H1 (cell line): Measurements from ENCODE around the gene ANKEF1. TPM values are rescaled to one million over a fixed set of nuclear protein-coding genes. Genes with fewer than 3 reads are reported as not detected.

Source experiments
- CTCF ChIA-PET: fragments of 300-600 bp; sonication (Branson Sonifier 250); formaldehyde crosslinking; loops from one replicate; lab custom pipeline; 2021; ENCODE audit not compliant: partially characterized antibody; lab: Charles Lee
- POLR2A ChIA-PET: fragments of 300-600 bp; sonication (Branson Sonifier 250); formaldehyde crosslinking; loops from one replicate; lab custom pipeline; 2021; ENCODE audit warnings: inconsistent platforms; ENCODE audit not compliant: partially characterized antibody; lab: Charles Lee
- DNase-seq, 2 experiments: peaks; one replicate each; pipeline versions ENCODE4 v3.0.0 to v3.0.0-alpha.2; 2010 to 2022; ENCODE audit warnings: low spot score in 2 of 2, low read depth in 1 of 2, mixed read lengths in 1 of 2
- FAIRE-seq: peaks from 2 replicates; lab custom pipeline; 2011; peaks lifted over from hg19 to GRCh38; lab: Jason Lieb, UNC
- H2AFZ ChIP-seq: 2 replicates; pipeline ENCODE4 v1.8.1; 2012; ENCODE audit warnings: low read length, inconsistent platforms
- H2AK5ac ChIP-seq: 2 replicates; pipeline ENCODE4 v1.6.1; 2013; ENCODE audit warnings: low read depth, low read length
- H2BK120ac ChIP-seq: replicated peaks from 2 replicates; pipeline ENCODE3; 2013; ENCODE audit warnings: low read depth, low read length, inconsistent platforms
- H2BK12ac ChIP-seq: 2 replicates; pipeline ENCODE4 v1.6.1; 2013; ENCODE audit warnings: low read depth, low read length
- H2BK15ac ChIP-seq: 2 replicates; pipeline ENCODE4 v1.6.1; 2013; ENCODE audit warnings: low read length
- H2BK20ac ChIP-seq: 2 replicates; pipeline ENCODE4 v1.6.1; 2013; ENCODE audit warnings: low read length
- H2BK5ac ChIP-seq: 2 replicates; pipeline ENCODE4 v1.6.1; 2013; ENCODE audit warnings: low read depth, low read length
- H3K14ac ChIP-seq: 2 replicates; pipeline ENCODE4 v1.6.1; 2013; ENCODE audit warnings: inconsistent platforms; ENCODE audit not compliant: insufficient read length
- H3K18ac ChIP-seq: 2 replicates; pipeline ENCODE4 v1.6.1; 2013; ENCODE audit warnings: low read length; ENCODE audit errors: extremely low read depth
- H3K23ac ChIP-seq: 2 replicates; pipeline ENCODE4 v1.6.1; 2013; ENCODE audit warnings: inconsistent platforms; ENCODE audit not compliant: insufficient read length
- H3K23me2 ChIP-seq: 2 replicates; pipeline ENCODE4 v1.6.1; 2013; ENCODE audit warnings: low read depth, low read length
- H3K27ac ChIP-seq: 2 replicates; pipeline ENCODE4 v1.6.1; 2011; ENCODE audit warnings: low read depth, low read length, inconsistent platforms
- H3K27me3 ChIP-seq, 4 experiments: replicated peaks in 1 of 4; 1 replicate in 1 of 4; 2 replicates in 3 of 4; pipeline versions ENCODE4 v1.6.1 to v1.8.1; 2011 to 2013; ENCODE audit warnings: low read length in 3 of 4, mild to moderate bottlenecking in 3 of 4, inconsistent platforms in 2 of 4, mixed read lengths in 2 of 4, moderate library complexity in 1 of 4; ENCODE audit not compliant: control insufficient read depth in 3 of 4, insufficient read depth in 3 of 4; ENCODE audit errors: extremely low read depth in 1 of 4
- H3K36me3 ChIP-seq, 4 experiments: 2 replicates each; pipeline versions ENCODE4 v1.6.1 to v1.8.1; 2011 to 2013; ENCODE audit warnings: mild to moderate bottlenecking in 4 of 4, low read length in 3 of 4, moderate library complexity in 2 of 4, control low read depth in 1 of 4, inconsistent platforms in 1 of 4; ENCODE audit not compliant: insufficient read depth in 4 of 4, control insufficient read depth in 2 of 4
- H3K4ac ChIP-seq: replicated peaks from 2 replicates; pipeline ENCODE3; 2013; ENCODE audit warnings: low read length, low read depth, mixed read lengths, inconsistent platforms; ENCODE audit not compliant: insufficient read length
- H3K4me1 ChIP-seq, 4 experiments: replicated peaks in 1 of 4; 1 replicate in 1 of 4; 2 replicates in 3 of 4; pipeline versions ENCODE4 v1.6.1 to v1.8.1; 2011 to 2013; ENCODE audit warnings: low read length in 3 of 4, inconsistent platforms in 2 of 4, mixed read lengths in 1 of 4; ENCODE audit not compliant: insufficient read depth in 4 of 4, control insufficient read depth in 3 of 4
- H3K4me2 ChIP-seq, 2 experiments: 2 replicates each; pipeline versions ENCODE4 v1.6.1 to v1.8.1; 2011 to 2013; ENCODE audit warnings: low read depth in 2 of 2, low read length in 2 of 2, control low read depth in 1 of 2, inconsistent platforms in 1 of 2, mild to moderate bottlenecking in 1 of 2; ENCODE audit not compliant: insufficient read depth in 1 of 2
- H3K4me3 ChIP-seq, 4 experiments: fragments of 200-600, 300-600 bp in 1 of 4; sonication (generic), shearing (Covaris generic), sonication (Bioruptor Twin) in 1 of 4; 2 replicates each; pipeline versions ENCODE4 v1.5.1 to v1.8.1; 2011 to 2016; ENCODE audit warnings: low read length in 4 of 4, low read depth in 3 of 4, control low read depth in 2 of 4, inconsistent platforms in 2 of 4, mild to moderate bottlenecking in 2 of 4, mixed read lengths in 1 of 4, moderate library complexity in 1 of 4; ENCODE audit not compliant: insufficient read depth in 2 of 4; ENCODE audit errors: extremely low read depth in 1 of 4
- H3K56ac ChIP-seq: replicated peaks from 2 replicates; pipeline ENCODE3; 2013; ENCODE audit warnings: low read depth, mild to moderate bottlenecking, mixed read lengths, low read length, inconsistent platforms; ENCODE audit not compliant: insufficient read length
- H3K79me1 ChIP-seq: 2 replicates; pipeline ENCODE4 v1.6.1; 2013; ENCODE audit warnings: low read depth, low read length, control low read depth
- H3K79me2 ChIP-seq, 2 experiments: 2 replicates each; pipeline versions ENCODE4 v1.6.1 to v1.8.1; 2012 to 2013; ENCODE audit warnings: low read length in 2 of 2, mild to moderate bottlenecking in 2 of 2, inconsistent platforms in 1 of 2; ENCODE audit not compliant: insufficient read depth in 2 of 2, control insufficient read depth in 1 of 2
- H3K9ac ChIP-seq, 4 experiments: replicated peaks in 1 of 4; 1 replicate in 1 of 4; 2 replicates in 3 of 4; pipeline versions ENCODE4 v1.6.1 to v1.8.1; 2011 to 2013; ENCODE audit warnings: low read depth in 3 of 4, low read length in 3 of 4, control low read depth in 2 of 4, mild to moderate bottlenecking in 2 of 4, moderate library complexity in 2 of 4, inconsistent platforms in 1 of 4; ENCODE audit errors: extremely low read depth in 1 of 4
- H3K9me3 ChIP-seq, 2 experiments: 2 replicates each; pipeline versions ENCODE4 v1.6.1 to v1.8.1; 2012 to 2013; ENCODE audit warnings: mild to moderate bottlenecking in 2 of 2, moderate library complexity in 2 of 2, control low read depth in 1 of 2, inconsistent platforms in 1 of 2, low read depth in 1 of 2, low read length in 1 of 2, mixed read lengths in 1 of 2; ENCODE audit not compliant: insufficient read depth in 2 of 2
- H4K20me1 ChIP-seq, 2 experiments: replicated peaks in 1 of 2; 2 replicates each; pipeline versions ENCODE3 to v1.8.1; 2011 to 2013; ENCODE audit warnings: inconsistent platforms in 2 of 2, low read length in 2 of 2, mild to moderate bottlenecking in 1 of 2; ENCODE audit not compliant: insufficient read depth in 2 of 2, control insufficient read depth in 1 of 2
- H4K5ac ChIP-seq: 2 replicates; pipeline ENCODE4 v1.6.1; 2013; ENCODE audit warnings: low read length, low read depth, mixed read lengths, inconsistent platforms; ENCODE audit not compliant: insufficient read length
- H4K8ac ChIP-seq: 2 replicates; pipeline ENCODE4 v1.8.0; 2013; ENCODE audit warnings: mild to moderate bottlenecking, moderate library complexity, low read length, inconsistent platforms; ENCODE audit not compliant: insufficient read depth; ENCODE audit errors: extremely low read depth
- H4K91ac ChIP-seq: replicated peaks from 2 replicates; pipeline ENCODE3; 2013; ENCODE audit warnings: low read length, mixed read lengths, inconsistent platforms; ENCODE audit not compliant: insufficient read length
- CHD1 ChIP-seq: IDR thresholded peaks from 2 replicates; pipeline ENCODE4 v1.6.1; 2012; ENCODE audit warnings: low read depth, low read length, improper control_type of control experiment
- MAX ChIP-seq: IDR thresholded peaks from 2 replicates; pipeline ENCODE4 v1.6.1; 2012; ENCODE audit warnings: inconsistent platforms
- polyA plus RNA-seq, 7 experiments: library from polyadenylated mRNA; depleted of rRNA in 3 of 7; stranded (reverse) in 5 of 7; unstranded in 2 of 7; fragments of >200 nt in 5 of 7; fragments of 200-250 nt in 2 of 7; gene quantifications; 1 replicate in 5 of 7; 2 replicates in 1 of 7; 4 replicates in 1 of 7; pipeline versions ENCODE4 v1.2.1 to v1.2.3, GENCODE V29; 2011 to 2013; ENCODE audit warnings: missing spikeins in 2 of 7, mixed read lengths in 2 of 7
- total RNA-seq: library from RNA; stranded (reverse); fragmentation: NEBNext Ultra II Directional; extraction: Animal tissue kit (Norgen Biotek cat#: 25700); gene quantifications from 2 replicates; pipeline ENCODE4 v1.2.1, GENCODE V29; 2021

The ANKEF1 gene
- total and polyA plus RNA-seq, 2 of the 8 experiments (the other 6 are each of a cell fraction or from before 2014, with no cell fraction given), result 2.8 to 10.0 TPM

- ChIA-PET CTCF (no interaction called here), POLR2A (no interaction called here)
- no peaks in the 10 kb centered on the region for H3K23me2 ChIP-seq
- FAIRE-seq (no peak), DNase-seq (no peak)
- no peaks in the 10 kb centered on the region for H4K20me1 ChIP-seq
- H3K18ac ChIP-seq, result no peak overlapping the region
- H2AFZ ChIP-seq, result no peak overlapping the region
- no peak overlapping the region for H2BK20ac ChIP-seq
- no peak overlapping the region for H2BK5ac ChIP-seq
- H3K23ac ChIP-seq, result no peak overlapping the region
- H3K56ac ChIP-seq, result no peak overlapping the region
- no peaks in the 10 kb centered on the region for H3K27me3 ChIP-seq
- H3K79me1 ChIP-seq, result no peaks in the 10 kb centered on the region
- H2BK15ac ChIP-seq, result no peak overlapping the region
- H3K4me3 ChIP-seq, result no peak overlapping the region
- H3K79me2 ChIP-seq, result no peaks in the 10 kb centered on the region
- H3K27ac ChIP-seq, result no peak overlapping the region
- TF ChIP-seq MAX, result no peak
- TF ChIP-seq CHD1, result no peak
- TF ChIP-seq, all 59 proteins: peak for 0
- no peak overlapping the region for H3K9ac ChIP-seq
- H3K14ac ChIP-seq, result no peak overlapping the region
- no peaks in the 10 kb centered on the region for H3K36me3 ChIP-seq
- no peak overlapping the region for H3K4ac ChIP-seq
- no peak overlapping the region for H2BK120ac ChIP-seq
- no peak overlapping the region for H3K4me2 ChIP-seq
- H3K9me3 ChIP-seq, result no peaks in the 10 kb centered on the region
- H4K5ac ChIP-seq, result no peak overlapping the region
- H4K91ac ChIP-seq, result no peak overlapping the region
- no peaks in the 10 kb centered on the region for H3K4me1 ChIP-seq
- no peak overlapping the region for H2BK12ac ChIP-seq
- no peak overlapping the region for H4K8ac ChIP-seq
- no peak overlapping the region for H2AK5ac ChIP-seq
These were observed 40.1 kb upstream of the ANKEF1 start for GRCh38 chr20:9994676-9995075.
